HepG2 (cell line): ENCODE measurements around the gene OBSL1. TPM values are rescaled to one million over a fixed set of nuclear protein-coding genes. Genes with fewer than 3 reads are reported as not detected.

Source experiments
- ATF7-NPFF ChIP-seq: sonication (generic); formaldehyde crosslinking; IDR thresholded peaks from 2 replicates; pipeline ENCODE4 v1.8.1; 2023; ENCODE audit warnings: mild to moderate bottlenecking, low read depth, missing genetic modification reagents, moderate library complexity
- CAMTA2 ChIP-seq: sonication (generic); formaldehyde crosslinking; IDR thresholded peaks from 2 replicates; pipeline ENCODE4 v1.4.0; 2020; ENCODE audit warnings: mild to moderate bottlenecking, missing genetic modification reagents, borderline replicate concordance
- CHD4 ChIP-seq: fragments of 200-600 bp; sonication (generic); IDR thresholded peaks from 2 replicates; pipeline ENCODE4 v1.7.0; 2017; ENCODE audit warnings: mild to moderate bottlenecking, low read length, borderline replicate concordance
- DPF2 ChIP-seq: sonication (generic); formaldehyde crosslinking; IDR thresholded peaks from 2 replicates; pipeline ENCODE4 v1.4.0; 2020; ENCODE audit warnings: mild to moderate bottlenecking, low read depth, missing genetic modification reagents, borderline replicate concordance
- HOXA5 ChIP-seq: sonication (generic); formaldehyde crosslinking; IDR thresholded peaks from 2 replicates; pipeline ENCODE4 v1.4.0; 2020; ENCODE audit warnings: missing genetic modification reagents
- LBX2 ChIP-seq: sonication (generic); formaldehyde crosslinking; IDR thresholded peaks from 2 replicates; pipeline ENCODE4 v1.5.0; 2020; ENCODE audit warnings: missing genetic modification reagents, mild to moderate bottlenecking, borderline replicate concordance
- MLLT10 ChIP-seq: sonication (generic); formaldehyde crosslinking; IDR thresholded peaks from 2 replicates; pipeline ENCODE4 v1.4.0; 2020; ENCODE audit warnings: missing genetic modification reagents
- MLXIP ChIP-seq: sonication (generic); formaldehyde crosslinking; IDR thresholded peaks from 2 replicates; pipeline ENCODE4 v1.9.0; 2021; ENCODE audit warnings: missing genetic modification reagents, borderline replicate concordance
- NBN ChIP-seq: fragments of 450-650 bp; conservative IDR thresholded peaks from 2 replicates; pipeline ENCODE4 v1.6.1; 2017
- PBX3 ChIP-seq: sonication (generic); formaldehyde crosslinking; IDR thresholded peaks from 2 replicates; pipeline ENCODE4 v1.8.1; 2023; ENCODE audit warnings: missing genetic modification reagents, inconsistent platforms, borderline replicate concordance
- POLR2G ChIP-seq: fragments of 200-400 bp; formaldehyde crosslinking; IDR thresholded peaks from 2 replicates; pipeline ENCODE4 v1.6.1; 2018; ENCODE audit warnings: mild to moderate bottlenecking, low read depth, low read length, moderate library complexity
- PPARG ChIP-seq: conservative IDR thresholded peaks from 2 replicates; pipeline ENCODE4 v1.6.1; 2016; ENCODE audit warnings: missing biosample characterization, missing genetic modification reagents
- SNAI1 ChIP-seq: sonication (generic); formaldehyde crosslinking; IDR thresholded peaks from 2 replicates; pipeline ENCODE4 v1.5.0; 2020; ENCODE audit warnings: mild to moderate bottlenecking, missing genetic modification reagents, borderline replicate concordance
- TFDP1 ChIP-seq: IDR thresholded peaks from 2 replicates; pipeline ENCODE4 v1.6.1; 2016; ENCODE audit warnings: missing compliant biosample characterization, missing genetic modification reagents, borderline replicate concordance
- TRIM24 ChIP-seq: sonication (generic); formaldehyde crosslinking; IDR thresholded peaks from 2 replicates; pipeline ENCODE4 v1.8.0; 2022; ENCODE audit warnings: mild to moderate bottlenecking, missing genetic modification reagents
- U2AF2 ChIP-seq: fragments of 200-400 bp; formaldehyde crosslinking; IDR thresholded peaks from 2 replicates; pipeline ENCODE4 v1.6.1; 2017; ENCODE audit warnings: low read depth, mild to moderate bottlenecking, low read length
- ZBTB2 ChIP-seq: sonication (generic); formaldehyde crosslinking; IDR thresholded peaks from 2 replicates; pipeline ENCODE4 v1.8.0; 2022; ENCODE audit warnings: low read depth, missing genetic modification reagents
- ZEB1 ChIP-seq: IDR thresholded peaks from 2 replicates; pipeline ENCODE4 v1.6.1; 2012; ENCODE audit warnings: mild to moderate bottlenecking, low read depth, inconsistent platforms; ENCODE audit not compliant: insufficient replicate concordance
- ZNF280D ChIP-seq: sonication (generic); formaldehyde crosslinking; IDR thresholded peaks from 2 replicates; pipeline ENCODE4 v1.5.1; 2020; ENCODE audit warnings: mild to moderate bottlenecking, missing genetic modification reagents
- polyA plus RNA-seq, 8 experiments: library from polyadenylated mRNA; depleted of rRNA in 3 of 8; stranded (reverse) in 7 of 8; unstranded in 1 of 8; fragments of >200 nt; fragmentation: Illumina TruSeq in 4 of 8; extraction: Trizol in 4 of 8; gene quantifications; 2 replicates each; pipeline versions ENCODE4 v1.2.1 to v1.2.3, GENCODE V29; 2011 to 2016; ENCODE audit warnings: low read depth in 4 of 8, missing spikeins in 1 of 8, mixed read lengths in 1 of 8; ENCODE audit not compliant: insufficient read depth in 1 of 8
- total RNA-seq, 5 experiments: library from RNA; depleted of rRNA; stranded (reverse); fragments of >200 nt; fragmentation: Illumina TruSeq; extraction: Trizol; gene quantifications; 2 replicates each; pipeline ENCODE4 v1.2.3, GENCODE V29; 2016; ENCODE audit warnings: low read depth in 1 of 5

OBSL1 gene
- total and polyA plus RNA-seq, 2 of the 13 experiments (the other 11 are each of a cell fraction or from before 2014, with no cell fraction given), result 86.7 to 218 TPM

GRCh38 chr2:219545943-219546352 is 25.4 kb downstream of the OBSL1 start (continued):
- TF ChIP-seq LBX2 (CRISPR knock-in tag), result no peak
- no peak for TF ChIP-seq PBX3 (CRISPR knock-in tag)
- no peak for TF ChIP-seq TFDP1
- TF ChIP-seq POLR2G, result no peak
- peak; percentile 97 for TF ChIP-seq MLXIP (CRISPR knock-in tag)
- TF ChIP-seq MLLT10 (CRISPR knock-in tag), result no peak
- no peak for TF ChIP-seq SNAI1 (CRISPR knock-in tag)
- TF ChIP-seq ATF7-NPFF, result no peak
- 0 out of 2 replicates have a peak, but pooled peaks have one; percentile 36 for TF ChIP-seq DPF2 (CRISPR knock-in tag)
- TF ChIP-seq CAMTA2, result no peak
- no peak for TF ChIP-seq ZBTB2 (CRISPR knock-in tag)
- TF ChIP-seq U2AF2, result no peak
- TF ChIP-seq ZEB1, result no peak
- peak; percentile 57 for TF ChIP-seq HOXA5 (CRISPR knock-in tag)
- no peak for TF ChIP-seq CHD4
- TF ChIP-seq PPARG (CRISPR knock-in tag), result no peak
- TF ChIP-seq ZNF280D (CRISPR knock-in tag), result no peak
- peak; percentile 70; the same call in 1 of the 2 replicates for TF ChIP-seq TRIM24 (CRISPR knock-in tag)
- no peak for TF ChIP-seq NBN
